ENCODE data around the gene ONECUT2. TPM values are rescaled to one million over a fixed set of nuclear protein-coding genes. Genes with fewer than 3 reads are reported as not detected.

ONECUT2 gene
- total RNA-seq, 1 donor = not detected

DNA sequence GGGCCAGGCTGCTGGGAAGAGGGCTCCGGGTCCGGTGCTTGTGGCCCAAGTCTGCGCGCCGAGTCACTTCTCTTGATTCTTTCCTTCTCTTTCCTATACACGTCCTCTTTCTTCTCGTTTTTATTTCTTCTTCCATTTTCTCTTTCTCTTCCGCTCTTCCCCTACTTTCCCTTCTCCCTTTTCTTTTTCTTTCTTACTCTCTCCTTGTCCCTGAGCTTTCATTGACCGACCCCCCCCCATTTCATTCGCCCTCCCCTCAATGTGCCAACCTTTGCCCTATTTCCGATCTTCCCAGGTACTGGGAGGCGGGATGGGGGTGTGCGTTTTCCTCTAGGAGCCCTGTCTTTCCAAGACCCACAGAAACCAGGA, 1.8 kb downstream of the ONECUT2 start:
- Histone ChIP-seq H3K4me1 (ENCODE audit: insufficient read depth, low read length) (peaks cover 28% of the 10 kb centered on the region), H3K9me3 (ENCODE audit: low read depth, low read length) (no peaks in the 10 kb centered on the region), H3K27me3 (ENCODE audit: insufficient read depth, low read length) (peaks cover 93% of the 10 kb centered on the region), H3K4me3 (ENCODE audit: low read length) (no peak overlapping the region)

DNA sequence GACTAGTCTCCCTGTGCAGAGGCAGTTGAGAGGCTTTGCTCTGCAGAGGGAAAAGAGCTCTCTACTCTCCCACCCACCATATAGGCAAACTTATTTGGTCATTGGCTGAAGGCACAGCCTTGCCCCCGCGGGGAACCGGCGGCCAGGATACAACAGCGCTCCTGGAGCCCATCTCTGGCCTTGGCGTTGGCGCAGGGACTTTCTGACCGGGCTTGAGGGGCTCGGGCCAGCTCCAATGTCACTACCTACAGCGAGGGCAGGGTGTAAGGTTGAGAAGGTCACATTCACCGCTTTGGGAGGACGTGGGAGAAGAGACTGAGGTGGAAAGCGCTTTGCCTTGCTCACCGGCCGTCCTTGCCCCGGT, 2.2 kb downstream of the ONECUT2 start:
- Histone ChIP-seq H3K9me3 (ENCODE audit: low read depth, low read length) (no peaks in the 10 kb centered on the region), H3K4me1 (ENCODE audit: insufficient read depth, low read length) (peaks cover 28% of the 10 kb centered on the region), H3K4me3 (ENCODE audit: low read length) (no peak overlapping the region), H3K27me3 (ENCODE audit: insufficient read depth, low read length) (peaks cover 93% of the 10 kb centered on the region)

DNA sequence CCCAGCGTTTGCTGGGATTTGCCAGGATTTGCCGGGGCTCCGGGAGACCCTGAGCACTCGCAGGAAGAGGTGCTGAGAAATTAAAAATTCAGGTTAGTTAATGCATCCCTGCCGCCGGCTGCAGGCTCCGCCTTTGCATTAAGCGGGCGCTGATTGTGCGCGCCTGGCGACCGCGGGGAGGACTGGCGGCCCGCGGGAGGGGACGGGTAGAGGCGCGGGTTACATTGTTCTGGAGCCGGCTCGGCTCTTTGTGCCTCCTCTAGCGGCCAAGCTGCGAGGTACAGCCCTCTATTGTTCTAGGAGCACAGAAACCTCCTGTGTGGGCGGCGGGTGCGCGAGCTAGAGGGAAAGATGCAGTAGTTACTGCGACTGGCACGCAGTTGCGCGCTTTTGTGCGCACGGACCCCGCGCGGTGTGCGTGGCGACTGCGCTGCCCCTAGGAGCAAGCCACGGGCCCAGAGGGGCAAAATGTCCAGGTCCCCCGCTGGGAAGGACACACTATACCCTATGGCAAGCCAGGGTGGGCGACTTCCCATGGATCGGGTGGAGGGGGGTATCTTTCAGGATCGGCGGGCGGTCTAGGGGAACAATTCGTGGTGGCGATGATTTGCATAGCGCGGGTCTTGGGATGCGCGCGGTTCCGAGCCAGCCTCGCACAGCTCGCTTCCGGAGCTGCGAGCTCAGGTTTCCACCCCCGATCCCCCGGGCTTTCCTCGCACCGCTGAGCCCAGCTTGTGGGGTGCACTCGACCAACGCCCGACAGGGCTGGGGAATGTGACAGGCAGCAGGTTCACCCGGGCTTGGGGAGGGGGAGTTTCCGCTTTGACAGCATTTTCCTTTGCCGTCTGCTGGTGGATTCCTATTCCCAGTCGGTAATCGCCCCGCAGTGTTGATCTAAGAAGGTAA, 2.8 kb downstream of the ONECUT2 start:
- Histone ChIP-seq H3K4me3 (ENCODE audit: low read length) (no peak overlapping the region), H3K4me1 (ENCODE audit: insufficient read depth, low read length) (peaks cover 28% of the 10 kb centered on the region), H3K27me3 (ENCODE audit: insufficient read depth, low read length) (peaks cover 93% of the 10 kb centered on the region), H3K9me3 (ENCODE audit: low read depth, low read length) (no peaks in the 10 kb centered on the region)

DNA sequence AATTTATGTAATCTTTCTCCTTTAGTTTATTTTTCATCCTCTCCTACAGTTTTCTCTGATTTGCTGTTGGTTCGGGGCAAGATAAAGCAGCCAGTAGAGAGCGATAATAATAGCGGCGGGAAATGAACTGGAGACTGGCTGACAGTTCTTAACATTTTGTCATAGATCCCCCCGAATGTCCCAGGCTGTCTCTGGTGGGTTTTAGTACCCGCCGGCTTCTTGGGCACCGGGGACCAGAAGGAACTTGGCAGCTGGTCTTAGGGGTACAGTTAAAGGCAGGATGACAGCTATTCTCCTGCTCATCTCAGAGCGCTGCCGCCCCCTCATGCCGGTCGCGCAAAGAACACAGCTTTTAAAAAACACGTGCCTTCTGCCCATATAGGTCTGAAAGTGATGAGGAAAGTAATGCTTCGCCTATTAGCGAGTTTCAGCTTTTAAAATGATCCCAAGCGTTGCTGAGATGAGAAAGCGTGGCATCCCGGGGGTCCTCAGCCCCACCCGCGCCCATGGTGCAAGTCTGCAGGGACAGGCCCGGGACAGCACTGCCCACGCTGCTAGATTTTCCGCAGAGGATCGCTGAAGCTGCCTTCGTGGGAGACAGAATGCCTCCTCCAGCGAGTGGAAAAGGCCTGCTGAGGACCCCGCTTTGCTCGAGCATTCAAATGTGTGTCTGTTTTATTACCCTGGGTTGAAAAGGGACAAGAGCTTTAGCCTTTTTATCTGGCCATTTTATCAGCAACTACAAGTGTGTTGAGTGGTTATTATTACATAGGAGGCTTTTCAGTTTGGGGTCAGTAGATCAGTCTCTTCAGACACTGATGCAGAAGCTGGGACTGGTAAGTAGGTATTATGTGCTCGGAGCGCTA, 3.8 kb downstream of the ONECUT2 start:
- H3K4me1 ChIP-seq (ENCODE audit: insufficient read depth, low read length) = peaks cover 28% of the 10 kb centered on the region
- no peak overlapping the region for H3K4me3 ChIP-seq (ENCODE audit: low read length)
- peaks cover 93% of the 10 kb centered on the region for H3K27me3 ChIP-seq (ENCODE audit: insufficient read depth, low read length)
- no peaks in the 10 kb centered on the region for H3K9me3 ChIP-seq (ENCODE audit: low read depth, low read length)

DNA sequence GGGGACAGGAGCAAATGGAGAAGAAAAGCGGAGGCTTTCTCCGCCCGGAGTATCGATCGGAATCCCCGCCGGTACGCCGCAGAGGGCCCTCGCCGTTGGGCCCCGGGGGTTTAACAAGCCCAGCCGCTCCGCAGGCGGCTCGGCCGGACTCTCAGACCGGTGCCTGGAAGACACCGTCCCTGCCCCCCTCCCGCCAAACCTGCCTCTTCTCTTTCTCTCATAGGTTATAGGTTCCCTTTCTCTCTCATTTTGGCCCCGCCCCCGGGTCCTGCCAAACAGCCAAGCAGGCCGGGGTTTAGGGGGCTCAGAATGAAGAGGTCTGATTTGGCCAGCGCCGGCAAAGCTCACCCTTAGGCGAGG, 4.4 kb downstream of the ONECUT2 start:
- H3K27me3 ChIP-seq (ENCODE audit: insufficient read depth, low read length) = peaks cover 93% of the 10 kb centered on the region
- H3K9me3 ChIP-seq (ENCODE audit: low read depth, low read length) = no peaks in the 10 kb centered on the region
- peaks cover 23% of the 10 kb centered on the region for H3K4me1 ChIP-seq (ENCODE audit: insufficient read depth, low read length)
- H3K4me3 ChIP-seq (ENCODE audit: low read length) = no peak overlapping the region

DNA sequence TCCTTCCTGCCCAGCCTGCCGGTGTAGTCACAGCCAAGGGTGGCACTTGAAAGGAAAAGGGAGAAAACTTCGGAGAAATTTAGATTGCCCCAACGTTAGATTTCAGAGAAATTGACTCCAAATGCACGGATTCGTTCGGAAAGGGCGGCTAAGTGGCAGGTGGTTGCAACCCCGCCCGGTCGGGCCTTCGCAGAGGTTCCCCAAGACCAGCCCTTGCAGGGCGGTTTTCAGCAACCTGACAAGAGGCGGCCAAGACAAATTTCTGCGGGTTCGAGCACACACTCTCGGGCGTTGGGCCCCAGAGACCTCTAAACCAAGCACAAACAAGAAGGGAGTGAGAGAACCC, 4.8 kb downstream of the ONECUT2 start:
- Histone ChIP-seq H3K4me1 (ENCODE audit: insufficient read depth, low read length) (peaks cover 19% of the 10 kb centered on the region), H3K9me3 (ENCODE audit: low read depth, low read length) (no peaks in the 10 kb centered on the region), H3K4me3 (ENCODE audit: low read length) (no peak overlapping the region), H3K27me3 (ENCODE audit: insufficient read depth, low read length) (peaks cover 92% of the 10 kb centered on the region)

DNA sequence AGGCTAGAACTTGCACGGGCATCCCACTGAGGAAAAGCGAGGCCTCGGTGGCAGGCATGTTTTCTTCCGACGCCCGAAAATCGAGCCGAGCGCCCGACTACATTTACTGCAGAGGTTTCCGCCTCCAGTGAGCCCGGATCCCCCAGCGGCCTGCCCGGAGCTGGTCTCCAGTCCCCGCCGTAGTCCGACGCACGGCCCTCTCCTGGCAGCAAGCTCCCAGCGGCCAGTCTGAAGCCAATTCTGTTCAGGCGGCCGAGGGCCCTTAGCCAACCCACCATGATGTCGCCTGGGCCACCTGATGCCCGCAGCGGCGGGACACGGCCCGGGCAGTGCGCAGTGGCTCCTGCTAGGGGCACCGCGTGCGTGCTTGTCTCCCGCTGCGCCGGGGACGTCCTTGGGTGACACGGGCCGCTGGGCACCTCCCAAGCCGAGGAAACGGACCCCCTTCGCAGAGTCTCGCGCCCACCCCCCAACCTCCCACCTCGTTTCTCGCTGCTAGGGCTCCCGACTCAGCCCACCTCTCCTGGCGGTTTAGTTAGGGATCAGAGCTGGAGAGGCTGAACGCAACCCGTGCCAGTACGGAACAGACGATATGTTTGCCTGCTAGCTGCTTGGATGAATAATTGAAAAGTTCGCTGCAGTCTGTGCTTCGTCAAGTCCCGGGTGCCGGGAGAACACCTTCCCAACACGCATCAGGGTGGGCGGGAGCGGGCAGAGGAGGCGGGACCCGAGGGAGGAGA, 5.3 kb downstream of the ONECUT2 start:
- no peaks in the 10 kb centered on the region for H3K9me3 ChIP-seq (ENCODE audit: low read depth, low read length)
- peaks cover 95% of the 10 kb centered on the region for H3K27me3 ChIP-seq (ENCODE audit: insufficient read depth, low read length)
- no peak overlapping the region for H3K4me3 ChIP-seq (ENCODE audit: low read length)
- peaks cover 17% of the 10 kb centered on the region for H3K4me1 ChIP-seq (ENCODE audit: insufficient read depth, low read length)

DNA sequence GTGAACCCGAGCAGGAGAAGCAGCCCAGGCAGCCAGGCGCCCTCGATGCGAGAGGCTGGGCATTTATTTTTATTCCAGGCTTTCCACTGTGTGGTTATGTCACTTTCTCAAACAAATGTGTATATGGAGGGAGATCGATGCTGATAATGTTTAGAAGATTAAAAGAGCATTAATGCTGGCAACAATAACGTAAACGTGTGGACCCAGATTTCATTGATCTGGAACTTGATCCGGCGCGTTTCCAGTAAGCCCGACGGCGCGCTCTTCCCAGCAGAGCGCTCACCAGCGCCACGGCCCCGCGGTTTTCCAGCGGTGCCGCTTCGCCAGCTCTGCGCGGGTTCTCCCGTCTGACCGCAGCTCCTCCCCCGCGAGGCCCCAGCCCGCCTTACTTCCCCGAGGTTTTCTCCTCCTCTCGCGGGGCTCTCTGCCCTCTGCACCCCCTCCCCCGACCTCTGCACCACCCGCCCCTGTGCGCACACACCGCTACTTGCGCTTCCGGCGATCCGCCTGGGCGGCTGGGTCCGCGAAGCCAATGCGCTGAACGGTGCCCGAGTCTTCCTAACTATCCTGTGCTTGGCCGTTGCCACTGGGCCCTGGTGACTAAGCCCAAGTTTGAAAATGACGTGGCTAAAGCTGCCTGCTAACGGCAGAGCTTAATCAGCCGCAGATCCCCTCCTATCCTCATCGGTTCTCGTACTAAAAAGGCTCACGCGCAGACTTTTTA, 6.1 kb downstream of the ONECUT2 start:
- H3K9me3 ChIP-seq (ENCODE audit: low read depth, low read length) = no peaks in the 10 kb centered on the region
- peaks cover 100% of the 10 kb centered on the region for H3K27me3 ChIP-seq (ENCODE audit: insufficient read depth, low read length)
- H3K4me3 ChIP-seq (ENCODE audit: low read length) = no peak overlapping the region
- H3K4me1 ChIP-seq (ENCODE audit: insufficient read depth, low read length) = peaks cover 17% of the 10 kb centered on the region

DNA sequence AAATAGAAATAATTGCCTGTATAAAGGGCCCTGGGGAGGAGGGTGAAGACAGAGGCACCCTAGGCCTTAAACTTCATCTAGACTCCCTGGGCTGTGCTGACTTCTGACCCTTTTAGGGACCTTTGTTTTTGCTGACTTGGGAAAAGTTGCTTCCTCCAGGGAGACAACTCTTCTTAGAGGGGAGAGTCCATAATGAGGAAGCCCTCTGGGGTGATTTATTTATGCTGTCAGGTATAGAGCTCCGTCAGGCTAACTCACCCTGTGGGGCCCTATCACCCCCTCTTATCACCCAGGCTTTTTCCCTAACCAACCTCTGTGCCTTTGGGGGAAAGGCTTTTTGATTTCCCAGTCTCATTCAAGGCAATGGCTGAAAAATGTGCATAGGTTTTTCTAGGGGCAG, 8.1 kb downstream of the ONECUT2 start:
- peaks cover 80% of the 10 kb centered on the region for H3K27me3 ChIP-seq (ENCODE audit: insufficient read depth, low read length)
- H3K4me3 ChIP-seq (ENCODE audit: low read length) = no peak overlapping the region
- H3K4me1 ChIP-seq (ENCODE audit: insufficient read depth, low read length) = peaks cover 9% of the 10 kb centered on the region
- no peaks in the 10 kb centered on the region for H3K9me3 ChIP-seq (ENCODE audit: low read depth, low read length)

DNA sequence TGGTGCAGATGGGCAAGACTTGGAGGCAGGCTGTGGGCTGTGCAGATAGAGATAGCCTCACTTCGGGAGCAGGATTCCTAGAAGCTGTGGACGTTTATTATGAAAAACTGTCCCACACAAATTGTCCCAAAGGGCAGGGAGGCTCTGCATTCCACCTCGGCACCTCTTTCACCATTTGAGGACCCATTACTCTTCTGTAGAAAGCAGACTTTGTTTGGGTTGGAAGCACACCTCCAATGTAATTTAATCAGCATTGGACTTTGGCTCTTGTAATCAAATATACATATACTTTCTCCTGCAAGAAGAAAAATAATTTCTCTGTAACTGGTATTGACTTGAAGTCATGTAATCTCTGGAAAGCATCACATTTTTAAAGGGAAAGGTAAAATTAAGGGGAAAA, 8.5 kb downstream of the ONECUT2 start:
- H3K4me1 ChIP-seq (ENCODE audit: insufficient read depth, low read length) = peaks cover 6% of the 10 kb centered on the region
- peaks cover 75% of the 10 kb centered on the region for H3K27me3 ChIP-seq (ENCODE audit: insufficient read depth, low read length)
- no peak overlapping the region for H3K4me3 ChIP-seq (ENCODE audit: low read length)
- no peaks in the 10 kb centered on the region for H3K9me3 ChIP-seq (ENCODE audit: low read depth, low read length)

DNA sequence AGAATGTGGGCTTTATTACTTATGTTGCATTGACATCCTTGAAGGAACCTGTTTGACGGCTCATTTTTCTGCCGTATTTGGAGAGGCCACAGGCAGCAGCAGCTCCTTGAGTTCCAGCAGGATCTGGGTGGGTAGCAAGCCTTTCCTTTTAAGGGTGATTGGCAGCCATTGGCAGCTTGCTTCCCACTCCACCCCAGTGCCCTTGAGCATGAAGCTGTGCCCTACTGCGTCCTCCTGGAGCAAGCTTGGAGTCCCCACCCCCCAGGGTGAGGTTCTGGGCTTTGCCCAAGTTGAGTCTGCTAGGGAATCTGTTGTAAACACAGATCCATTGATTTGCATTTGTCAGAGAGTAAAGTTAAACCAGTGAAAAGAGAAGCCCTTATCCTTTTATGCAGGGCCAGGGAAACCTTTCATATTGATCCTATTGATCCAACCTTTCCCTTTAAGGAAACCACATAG, 9.2 kb downstream of the ONECUT2 start:
- peaks cover 6% of the 10 kb centered on the region for H3K4me1 ChIP-seq (ENCODE audit: insufficient read depth, low read length)
- peaks cover 70% of the 10 kb centered on the region for H3K27me3 ChIP-seq (ENCODE audit: insufficient read depth, low read length)
- H3K4me3 ChIP-seq (ENCODE audit: low read length) = no peak overlapping the region
- H3K9me3 ChIP-seq (ENCODE audit: low read depth, low read length) = no peaks in the 10 kb centered on the region

DNA sequence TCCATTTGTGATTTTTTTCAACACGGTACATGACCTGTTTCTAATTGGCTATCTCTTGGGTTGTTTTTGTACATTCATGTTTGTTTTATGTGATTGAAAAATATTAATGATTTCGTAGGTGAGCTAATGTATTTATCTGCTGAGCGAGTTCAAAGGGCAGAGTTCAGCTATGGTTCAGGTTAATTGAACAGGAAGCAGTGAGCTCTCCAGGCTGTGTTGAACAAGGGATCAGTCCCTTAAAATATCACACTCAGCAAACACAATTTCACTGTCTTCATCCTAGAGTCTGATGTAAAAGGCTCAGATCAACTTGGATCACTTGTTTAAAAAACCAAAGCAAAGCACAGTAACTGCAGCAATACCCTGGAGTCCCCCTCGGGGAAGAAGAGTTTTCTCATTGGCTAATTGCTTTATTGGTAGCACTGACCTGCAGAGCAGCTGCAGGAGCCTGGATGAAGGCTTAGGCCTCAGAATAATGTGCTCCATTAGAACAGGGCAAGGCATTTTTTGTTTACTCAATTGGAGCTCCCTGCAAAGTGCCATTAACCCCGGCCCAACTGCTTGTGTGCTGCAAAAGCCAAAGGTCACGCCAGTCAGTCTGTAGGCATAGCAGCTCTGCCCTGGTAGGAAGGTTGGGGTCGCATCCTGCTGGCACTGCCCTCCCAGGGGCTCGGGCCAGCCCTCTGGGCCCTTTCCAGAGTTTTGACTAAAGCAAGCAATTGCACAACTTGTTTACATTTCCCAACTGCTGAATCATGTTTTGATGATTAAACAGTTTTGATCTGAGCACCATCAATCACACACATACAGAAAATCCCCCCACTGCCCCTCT, 10.5 kb downstream of the ONECUT2 start:
- Histone ChIP-seq H3K9me3 (ENCODE audit: low read depth, low read length) (no peaks in the 10 kb centered on the region), H3K4me3 (ENCODE audit: low read length) (no peak overlapping the region), H3K4me1 (ENCODE audit: insufficient read depth, low read length) (no peaks in the 10 kb centered on the region), H3K27me3 (ENCODE audit: insufficient read depth, low read length) (peaks cover 61% of the 10 kb centered on the region)

DNA sequence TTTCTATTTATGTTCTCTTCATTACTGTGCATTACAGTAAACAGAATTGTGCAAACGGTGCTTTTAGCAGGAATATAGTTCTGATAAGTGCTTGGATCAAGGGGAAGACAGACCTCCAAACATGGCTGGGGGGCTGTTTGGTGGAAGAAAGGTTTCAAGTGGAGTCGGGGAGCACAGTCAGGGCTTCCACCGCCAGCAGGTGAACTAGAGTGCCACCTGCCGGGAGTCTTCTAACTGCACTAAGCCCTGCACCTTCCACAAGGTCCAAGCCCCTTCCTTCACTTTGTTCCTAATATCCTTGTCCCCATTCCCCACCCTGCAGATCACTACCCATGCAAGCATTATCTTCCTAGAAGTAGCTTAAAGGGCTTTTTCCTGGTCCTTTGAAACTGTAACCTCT, 11.1 kb downstream of the ONECUT2 start:
- no peak overlapping the region for H3K4me3 ChIP-seq (ENCODE audit: low read length)
- H3K9me3 ChIP-seq (ENCODE audit: low read depth, low read length) = no peaks in the 10 kb centered on the region
- H3K27me3 ChIP-seq (ENCODE audit: insufficient read depth, low read length) = peaks cover 54% of the 10 kb centered on the region
- no peaks in the 10 kb centered on the region for H3K4me1 ChIP-seq (ENCODE audit: insufficient read depth, low read length)

DNA sequence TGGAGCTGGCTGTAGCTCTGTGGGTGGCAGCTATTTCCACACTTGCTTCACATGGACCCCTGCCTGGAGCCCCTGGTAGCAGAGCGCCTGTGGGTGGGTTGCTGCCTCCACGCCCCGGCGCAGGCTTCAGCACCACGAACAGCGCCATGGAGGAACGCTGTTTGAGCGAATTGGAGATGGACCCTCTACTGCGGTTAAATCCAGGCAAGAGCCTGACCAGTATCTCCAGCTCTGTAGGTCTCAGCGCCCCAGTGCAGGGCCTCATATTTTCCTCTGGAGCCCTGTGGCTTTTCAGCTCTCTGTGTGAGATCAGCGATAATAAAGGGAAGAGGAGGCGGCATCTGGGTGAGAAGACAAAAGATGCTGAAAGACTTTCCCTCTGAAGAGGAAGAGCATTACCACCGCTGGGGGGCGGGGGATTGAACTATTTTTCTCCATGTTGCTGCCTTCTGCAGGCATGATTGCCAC, 12.0 kb downstream of the ONECUT2 start:
- H3K27me3 ChIP-seq (ENCODE audit: insufficient read depth, low read length) = peaks cover 49% of the 10 kb centered on the region
- no peaks in the 10 kb centered on the region for H3K9me3 ChIP-seq (ENCODE audit: low read depth, low read length)
- no peak overlapping the region for H3K4me3 ChIP-seq (ENCODE audit: low read length)
- no peaks in the 10 kb centered on the region for H3K4me1 ChIP-seq (ENCODE audit: insufficient read depth, low read length)

Measured in mononuclear cell (primary cell).